AG04450 (cell line): ENCODE data around the gene LHX1. TPM values are rescaled to one million over a fixed set of nuclear protein-coding genes. Genes with fewer than 3 reads are reported as not detected.

Experiments used
- CTCF ChIA-PET: fragments of 300-600, 350-600 bp; formaldehyde crosslinking; extraction: SDS; loops from one replicate; lab custom pipeline; 2022; ENCODE audit warnings: antibody characterized with exemption, inconsistent platforms; lab: Charles Lee
- POLR2A ChIA-PET: fragments of 350-600 bp; formaldehyde crosslinking; extraction: SDS; loops from one replicate; lab custom pipeline; 2021; ENCODE audit warnings: antibody characterized with exemption, inconsistent platforms; lab: Yijun Ruan, JAX
- DNase-seq: peaks from one replicate; pipeline ENCODE4 v3.0.0-alpha.2; 2011; ENCODE audit warnings: low read depth, low spot score
- H3K27ac ChIP-seq: one replicate; pipeline ENCODE4 v1.5.1; 2012; ENCODE audit warnings: low read depth, low read length, control low read depth
- H3K27me3 ChIP-seq: one replicate; pipeline ENCODE4 v1.6.0; 2012; ENCODE audit warnings: low read length; ENCODE audit not compliant: control insufficient read depth, insufficient read depth
- H3K4me3 ChIP-seq: 2 replicates; pipeline ENCODE4 v1.5.1; 2011; ENCODE audit warnings: mild to moderate bottlenecking, low read depth, low read length, control low read depth
- H3K9me3 ChIP-seq: 2 replicates; pipeline ENCODE4 v1.5.1; 2012; ENCODE audit warnings: low read length; ENCODE audit not compliant: control insufficient read depth, insufficient read depth
- CTCF ChIP-seq: IDR thresholded peaks from 2 replicates; pipeline ENCODE4 v1.5.1; 2011; ENCODE audit warnings: low read depth, low read length, control low read depth, inconsistent platforms
- polyA plus RNA-seq: library from polyadenylated mRNA; depleted of rRNA; stranded (reverse); fragments of >200 nt; gene quantifications from 2 replicates; pipeline ENCODE4 v1.2.3, GENCODE V29; 2011

Gene LHX1
- polyA plus RNA-seq, 1 experiment, result not detected

- POLR2A ChIA-PET, result no interaction called here
Observed at GRCh38 chr17:36945959-36946725, 8.9 kb downstream of the LHX1 start.

GRCh38 chr17:36946726-36947091 lies 9.4 kb downstream of the LHX1 start:
- peaks cover 62% of the 10 kb centered on the region for H3K27me3 ChIP-seq
- no peak overlapping the region for H3K27ac ChIP-seq
- POLR2A ChIA-PET, result no interaction called here
- CTCF ChIA-PET, result no interaction called here
- H3K4me3 ChIP-seq, result no peak overlapping the region
- no peak for DNase-seq
- peaks cover 19% of the 10 kb centered on the region for H3K9me3 ChIP-seq
- no peak for TF ChIP-seq CTCF

More at GRCh38 chr17:36945959-36946725, 8.9 kb downstream of the LHX1 start:
- Histone ChIP-seq H3K4me3 (no peak overlapping the region), H3K9me3 (peaks cover 19% of the 10 kb centered on the region), H3K27me3 (peaks cover 67% of the 10 kb centered on the region), H3K27ac (no peak overlapping the region)
- TF ChIP-seq CTCF, result no peak
- CTCF ChIA-PET, result no interaction called here
- no peak for DNase-seq

- Histone ChIP-seq H3K27ac (no peak overlapping the region), H3K4me3 (peak overlapping the region; percentile 88), H3K9me3 (peaks cover 7% of the 10 kb centered on the region), H3K27me3 (peaks cover 48% of the 10 kb centered on the region)
- TF ChIP-seq CTCF, result no peak
- DNase-seq, result no peak
- ChIA-PET CTCF (interaction anchor here (0.6 to 1.7 kb wide), 3 partner anchors 9 to 270 kb away, joined by 3 to 11 read pairs (median 3); no protein-coding TSS in a partner anchor), POLR2A (interaction anchor here (1.2 to 1.4 kb wide), 2 partner anchors 9 to 24 kb away, joined by 5 to 7 read pairs; no protein-coding TSS in a partner anchor)
Observed at GRCh38 chr17:36947922-36948716, 10.8 kb downstream of the LHX1 start.

- Histone ChIP-seq H3K4me3 (peak within 1 kb of the TSS; percentile 88), H3K9me3 (peaks cover 3% of the 10 kb centered on the region), H3K27me3 (peaks cover 40% of the 10 kb centered on the region), H3K27ac (peak within 1 kb of the TSS; percentile 96)
- DNase-seq, result peak; percentile 90
- ChIA-PET POLR2A (interaction anchor here (0.7 to 1.4 kb wide), 3 partner anchors 10 to 68 kb away, joined by 4 to 7 read pairs (median 5); no protein-coding TSS in a partner anchor), CTCF (interaction anchor here (0.6 to 1.7 kb wide), 6 partner anchors 10 to 424 kb away, joined by 3 to 11 read pairs (median 3); no protein-coding TSS in a partner anchor)
- no peak for TF ChIP-seq CTCF
Observed at GRCh38 chr17:36948717-36949460, 11.6 kb downstream of the LHX1 start, which contains the start of gene AATF. Gene AATF (plus strand): TSS chr17:36948954. CDS start chr17:36949126, 172 bp downstream.
